NCI-H146 treated with DMSO at 0.1 percent for 48 hours (cell line): ENCODE data around the gene EEF1AKMT1.
"Not testable (repeated sequence)": the region's sequence is repeated elsewhere in the genome, so short reads cannot be mapped to it uniquely, and the experiment has no call there.

ENCODE experiments used
- DNase-seq: peaks from one replicate; lab custom pipeline; 2025; ENCODE audit not compliant: unreplicated experiment; lab: John Stamatoyannopoulos, UW

The EEF1AKMT1 gene

GRCh38 chr13:20778311-20778710 lies 4.5 kb upstream of the EEF1AKMT1 start:
- no peak for DNase-seq

DNA sequence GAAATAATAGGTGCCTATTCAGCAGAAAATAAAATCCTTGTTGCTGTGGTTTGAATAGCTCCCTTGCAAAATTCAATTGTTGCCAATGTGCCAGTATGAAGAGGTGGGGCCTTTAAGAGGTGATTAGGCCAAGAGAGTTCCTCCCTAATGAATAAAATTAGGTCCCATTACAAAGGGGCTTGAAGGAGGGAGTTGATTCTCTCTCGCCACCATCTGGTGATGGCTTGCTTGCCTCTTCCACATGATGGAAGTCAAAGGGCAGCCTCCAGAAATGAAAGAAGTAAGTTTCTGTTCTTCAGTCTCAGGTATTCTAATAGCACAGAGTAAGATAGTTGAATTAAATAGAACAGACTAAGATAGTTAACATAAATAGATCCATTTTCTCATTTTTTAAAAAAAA lies 3.0 kb upstream of the EEF1AKMT1 start:
- DNase-seq: no peak

DNA sequence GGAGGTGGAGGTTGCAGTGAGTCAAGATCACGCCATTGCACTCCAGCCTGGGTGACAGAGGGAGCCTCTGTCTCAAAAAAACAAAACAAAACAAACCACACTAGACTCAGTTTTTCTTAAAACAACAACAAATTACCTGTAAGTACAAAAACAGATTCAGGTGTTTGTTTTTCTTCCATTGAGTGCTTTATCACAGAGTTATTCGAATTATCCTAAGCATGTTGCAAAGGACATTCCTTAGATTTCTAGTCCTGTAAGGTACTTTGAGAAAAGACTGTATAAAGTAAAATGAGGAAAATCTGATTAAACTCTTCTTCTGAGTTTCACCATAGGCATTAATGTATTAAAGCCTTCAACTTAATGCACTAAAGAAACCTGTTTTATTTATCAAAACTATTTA lies 2.2 kb upstream of the EEF1AKMT1 start:
- DNase-seq: no peak

- DNase-seq: no peak
These were observed 985 bp upstream of the EEF1AKMT1 start for GRCh38 chr13:20774746-20775145.

DNA sequence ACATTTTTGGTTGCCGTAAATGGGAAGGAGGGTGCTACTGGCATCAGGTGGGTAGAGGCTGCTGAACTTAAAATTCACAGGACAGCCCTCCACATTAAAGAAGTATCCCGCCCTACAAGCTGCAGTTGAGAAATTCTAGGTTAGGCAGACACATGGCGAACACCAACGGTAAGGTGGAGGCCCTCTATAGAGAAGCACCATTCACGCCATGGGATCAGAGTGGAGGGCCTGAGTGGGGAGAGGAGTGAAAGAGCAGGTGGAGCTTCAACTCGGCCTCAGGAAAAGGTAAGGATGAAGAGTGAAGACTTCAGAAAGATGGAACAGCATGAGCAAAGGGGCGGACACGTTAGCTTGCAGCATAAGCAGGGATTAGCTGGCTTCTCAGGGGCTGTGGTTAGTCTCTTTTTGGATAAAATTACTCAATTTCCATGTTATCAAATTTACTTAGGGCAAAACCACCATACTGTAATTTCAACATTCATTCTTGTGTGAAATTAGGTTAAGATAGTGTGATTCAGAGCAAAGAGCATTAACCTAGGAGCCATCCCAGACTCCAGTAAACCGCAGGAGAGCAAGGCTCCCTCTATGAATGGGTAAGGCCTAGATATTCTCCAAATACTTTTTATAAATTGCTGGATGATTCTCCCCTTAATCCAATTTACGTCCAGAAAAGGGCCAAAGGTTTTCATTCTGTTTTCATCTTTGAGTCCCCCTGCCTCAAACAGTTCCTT lies 1.2 kb downstream of the EEF1AKMT1 start:
- DNase-seq: no peak

DNA sequence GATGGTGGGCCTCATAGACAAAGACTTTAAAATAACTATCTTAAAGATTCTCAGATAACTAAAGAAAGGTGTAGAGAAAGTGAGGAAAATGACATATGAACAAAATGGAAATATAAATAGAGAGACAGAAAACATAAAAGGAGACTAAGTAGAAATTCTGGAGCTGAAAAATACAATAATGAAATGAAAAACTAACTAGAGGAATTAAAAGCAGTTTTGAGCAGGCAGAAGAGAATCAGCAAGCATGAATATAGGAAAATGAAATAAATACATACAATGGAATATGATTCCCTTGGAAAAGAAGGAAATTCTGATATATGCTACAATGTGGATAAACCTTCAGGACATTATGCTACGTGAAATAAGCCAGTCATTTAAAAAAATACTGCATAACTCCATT lies 3.9 kb downstream of the EEF1AKMT1 start:
- no peak for DNase-seq

DNA sequence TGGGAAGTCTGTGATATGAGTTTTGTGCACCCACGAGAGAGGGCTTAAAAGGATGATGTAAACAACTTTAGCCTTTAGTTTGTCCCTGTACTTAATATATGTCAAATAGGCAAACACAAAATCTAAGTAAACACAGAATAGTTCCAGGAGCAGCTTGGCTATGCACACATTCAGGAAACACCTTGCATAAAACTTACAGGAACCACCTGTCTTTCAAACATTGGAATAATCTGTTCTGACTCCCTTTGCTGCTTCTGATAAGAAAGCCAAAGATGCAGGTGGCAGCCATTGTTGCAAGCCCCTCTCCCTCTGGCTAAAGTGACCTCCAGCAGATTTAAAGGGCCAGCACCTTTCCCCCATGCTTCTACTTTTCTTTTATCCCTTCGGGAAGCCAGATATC lies 4.7 kb downstream of the EEF1AKMT1 start:
- peak; percentile 6 for DNase-seq

DNA sequence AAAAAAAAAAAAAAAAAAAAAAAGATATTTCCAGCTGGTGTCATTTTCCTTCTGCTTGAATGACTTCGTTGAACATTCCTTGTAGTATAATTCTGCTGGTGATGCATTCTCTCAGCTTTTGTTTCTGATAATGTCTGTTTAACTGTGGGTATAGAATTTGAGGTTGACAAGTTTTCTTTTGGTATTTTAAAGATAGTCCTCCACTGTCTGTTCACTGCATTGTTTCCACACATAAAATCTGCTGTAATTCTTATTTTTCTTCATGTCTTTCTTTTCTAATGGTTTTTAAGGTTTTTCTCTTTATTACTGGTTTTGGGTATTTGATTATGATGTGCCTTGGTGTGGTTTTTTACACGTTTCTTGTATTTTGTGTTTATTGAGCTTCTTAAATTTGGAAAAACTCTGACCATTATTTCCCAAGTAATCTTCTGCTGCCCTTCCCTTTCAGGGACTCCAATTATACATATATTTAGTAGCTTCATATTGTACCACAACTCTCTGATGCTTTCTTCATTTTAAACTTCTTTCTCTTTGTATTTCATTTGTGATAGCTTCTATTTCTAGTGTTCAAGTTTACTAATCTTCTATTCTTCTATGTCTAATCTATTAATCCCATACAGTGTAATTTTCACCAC lies 6.3 kb downstream of the EEF1AKMT1 start:
- no peak for DNase-seq

GRCh38 chr13:20760872-20761271 lies 12.9 kb downstream of the EEF1AKMT1 start:
- no peak for DNase-seq

- no peak for DNase-seq
These were observed 19.8 kb downstream of the EEF1AKMT1 start for GRCh38 chr13:20754009-20754408.

DNA sequence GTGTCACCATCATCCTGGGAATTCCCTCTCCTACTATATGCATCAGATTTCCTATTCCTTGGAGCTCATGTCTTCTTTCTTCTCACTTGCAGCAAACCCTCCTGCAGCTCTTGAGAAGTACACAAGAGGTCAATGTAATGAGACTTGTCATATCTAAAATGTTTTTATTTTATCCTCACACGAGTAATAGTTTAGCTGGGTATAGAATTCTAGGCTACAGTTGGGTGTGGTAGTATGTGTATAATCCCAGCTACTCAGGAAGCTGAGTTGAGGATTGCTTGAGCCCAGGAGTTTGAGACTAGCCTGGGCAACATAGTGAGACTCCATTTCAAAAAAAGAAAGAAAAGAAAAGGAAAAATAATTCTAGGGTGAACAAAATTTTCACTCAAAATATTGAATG lies 24.4 kb downstream of the EEF1AKMT1 start:
- DNase-seq: no peak

DNA sequence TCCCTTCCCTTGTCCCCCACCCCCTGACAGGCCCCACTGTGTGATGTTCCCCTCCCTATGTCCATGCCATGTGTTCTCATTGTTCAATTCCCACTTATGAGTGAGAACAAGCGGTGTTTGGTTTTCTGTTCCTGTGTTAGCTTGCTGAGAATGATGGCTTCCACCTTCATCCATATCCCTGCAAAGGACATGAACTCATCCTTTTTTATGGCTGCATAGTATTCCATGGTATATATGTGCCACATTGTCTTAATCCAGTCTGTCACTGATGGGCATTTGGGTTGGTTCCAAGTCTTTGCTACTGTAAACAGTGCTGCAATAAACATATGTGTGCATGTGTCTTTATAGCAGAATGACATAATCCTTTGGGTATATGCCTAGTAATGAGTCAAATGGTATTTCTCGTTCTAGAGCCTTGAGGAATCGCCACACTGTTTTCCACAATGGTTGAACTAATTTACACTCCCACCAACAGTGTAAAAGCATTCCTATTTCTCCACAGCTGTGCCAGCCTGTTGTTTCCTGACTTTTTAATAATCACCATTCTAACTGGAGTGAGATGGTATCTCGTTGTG lies 29.8 kb downstream of the EEF1AKMT1 start:
- DNase-seq: not testable (repeated sequence)

DNA sequence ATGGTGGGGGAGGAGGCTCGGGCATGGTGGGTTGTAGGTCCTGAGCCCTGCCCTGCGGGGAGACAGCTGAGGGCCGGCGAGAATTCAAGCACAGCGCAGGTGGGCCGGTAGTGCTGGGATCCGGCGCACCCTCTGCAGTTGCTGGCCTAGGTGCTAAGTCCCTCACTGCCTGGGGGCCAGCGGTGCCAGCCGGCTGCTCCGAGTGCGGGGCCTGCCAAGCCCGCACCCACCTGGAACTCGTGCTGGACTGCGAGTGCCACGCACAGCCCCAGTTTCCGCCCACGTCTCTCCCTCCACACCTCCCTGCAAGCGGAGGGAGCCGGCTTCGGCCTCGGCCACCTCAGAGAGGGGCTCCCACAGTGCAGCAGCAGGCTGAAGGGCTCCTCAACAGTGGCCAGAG lies 33.7 kb downstream of the EEF1AKMT1 start:
- no peak for DNase-seq

GRCh38 chr13:20738616-20739015 lies 35.1 kb downstream of the EEF1AKMT1 start:
- no peak for DNase-seq

GRCh38 chr13:20729633-20730585 lies 43.9 kb downstream of the EEF1AKMT1 start:
- DNase-seq: no peak

DNA sequence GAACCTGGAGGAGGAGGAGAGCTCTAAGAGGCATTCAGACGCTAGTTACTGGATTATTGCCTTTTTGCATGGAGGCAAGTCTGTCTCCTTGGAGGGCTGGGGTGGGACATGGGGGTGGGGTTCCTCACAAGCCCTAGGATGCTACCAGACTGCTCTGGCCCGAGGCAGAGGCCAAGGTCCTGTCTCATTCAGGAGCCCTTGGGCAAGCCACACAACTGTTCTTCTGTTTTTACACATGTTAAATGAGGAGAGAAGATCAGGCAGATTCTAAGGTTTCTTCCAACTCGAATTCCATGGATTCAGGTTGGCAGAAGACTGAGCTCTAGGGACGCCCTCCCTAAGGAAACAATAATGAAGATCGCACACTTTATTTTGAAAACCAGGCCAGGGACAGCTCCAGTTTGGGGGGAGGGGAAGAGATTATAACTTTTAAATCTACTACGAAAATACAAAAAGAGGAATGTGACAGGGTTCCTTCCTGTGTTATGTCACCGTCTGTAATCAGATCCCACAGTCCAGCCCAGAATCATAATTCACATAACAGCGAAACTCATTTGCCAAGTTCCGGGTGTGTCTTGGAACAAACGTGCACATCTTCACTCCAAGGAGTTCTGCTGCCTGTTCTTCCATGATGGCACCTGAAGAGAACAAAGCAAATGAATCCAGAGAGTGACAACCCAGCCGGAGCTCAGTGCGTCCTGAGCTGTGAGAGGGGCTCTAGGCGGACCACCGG lies 45.0 kb downstream of the EEF1AKMT1 start:
- no peak for DNase-seq

GRCh38 chr13:20727856-20728255 lies 45.9 kb downstream of the EEF1AKMT1 start:
- no peak for DNase-seq

- DNase-seq: peak; percentile 28
These were observed 52.1 kb downstream of the EEF1AKMT1 start for GRCh38 chr13:20721454-20722357.

DNA sequence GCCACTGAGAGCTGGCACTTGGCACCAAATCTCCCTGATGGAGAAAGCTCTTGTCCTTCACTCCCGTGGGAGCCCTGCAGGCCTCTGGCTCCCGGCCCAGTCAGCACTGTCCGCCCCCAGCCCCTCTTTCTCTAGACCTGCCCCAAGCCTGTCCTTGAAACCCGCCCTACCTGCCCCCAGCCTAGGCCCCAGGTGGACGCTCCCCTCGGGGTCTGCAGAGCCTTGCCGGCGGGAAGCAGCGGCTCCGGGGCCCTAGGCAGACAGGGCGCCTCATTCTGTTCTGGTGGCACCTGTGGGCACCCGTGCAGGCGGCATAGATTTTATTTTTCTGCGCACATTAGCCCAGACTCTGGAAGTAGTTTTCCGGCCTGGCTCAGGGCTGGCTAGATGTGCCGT lies 52.7 kb downstream of the EEF1AKMT1 start:
- DNase-seq: no peak

DNA sequence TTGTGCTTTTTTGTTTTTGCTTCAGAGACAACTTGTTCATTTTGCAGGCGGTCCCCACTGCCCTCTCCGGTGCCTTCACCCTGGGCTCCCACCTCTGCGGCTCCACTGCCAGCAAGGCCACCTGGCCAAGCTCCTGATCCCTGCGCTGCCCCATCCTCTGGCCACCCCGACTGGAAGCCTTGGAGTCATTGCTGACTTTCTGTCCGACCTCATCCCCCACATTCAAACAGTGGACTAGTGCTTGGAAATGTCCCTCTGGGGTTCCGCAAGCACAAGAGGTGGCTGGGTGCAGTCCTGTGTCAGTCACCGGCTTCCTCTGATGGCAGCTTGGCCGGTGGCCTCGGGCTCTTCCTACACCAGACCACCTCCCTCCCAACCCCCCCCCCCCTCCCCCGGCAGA lies 53.3 kb downstream of the EEF1AKMT1 start:
- DNase-seq: no peak
